Effector memory CD8-positive, alpha-beta T cell (primary cell): ENCODE results near the gene GBA2.
A peak's percentile ranks its signal among the peaks of the same experiment; 100 is the strongest.

Experiments
- ATAC-seq: fragments of 150-1000 bp; cut with Tn5 transposase; replicated peaks from 2 replicates; pipeline ENCODE4 v1.10.0; 2021; ENCODE audit warnings: mild to moderate bottlenecking, moderate library complexity
- DNase-seq, 3 experiments: peaks; one replicate each; pipeline ENCODE4 v3.0.0; 2021
- H3K27ac Mint-ChIP-seq, 2 donors: one replicate each; pipeline ENCODE4 v1.8.0; 2022; ENCODE audit warnings: mild to moderate bottlenecking in 2 of 2, mixed read lengths in 2 of 2, moderate library complexity in 2 of 2
- H3K27me3 Mint-ChIP-seq, 2 donors: one replicate each; pipeline ENCODE4 v1.8.0; 2022; ENCODE audit warnings: mixed read lengths in 2 of 2
- H3K36me3 Mint-ChIP-seq: one replicate; pipeline ENCODE4 v1.8.0; 2022; ENCODE audit warnings: mild to moderate bottlenecking, moderate library complexity, mixed read lengths; ENCODE audit not compliant: insufficient read depth
- H3K4me1 Mint-ChIP-seq, 2 donors: one replicate each; pipeline ENCODE4 v1.8.0; 2022; ENCODE audit warnings: low read depth in 2 of 2, mixed read lengths in 2 of 2
- H3K4me3 Mint-ChIP-seq, 2 donors: one replicate each; pipeline ENCODE4 v1.8.0; 2022; ENCODE audit warnings: mild to moderate bottlenecking in 2 of 2, mixed read lengths in 2 of 2, moderate library complexity in 2 of 2
- H3K9me3 Mint-ChIP-seq, 2 donors: one replicate each; pipeline ENCODE4 v1.8.0; 2022; ENCODE audit warnings: mixed read lengths in 2 of 2

Gene GBA2

DNA sequence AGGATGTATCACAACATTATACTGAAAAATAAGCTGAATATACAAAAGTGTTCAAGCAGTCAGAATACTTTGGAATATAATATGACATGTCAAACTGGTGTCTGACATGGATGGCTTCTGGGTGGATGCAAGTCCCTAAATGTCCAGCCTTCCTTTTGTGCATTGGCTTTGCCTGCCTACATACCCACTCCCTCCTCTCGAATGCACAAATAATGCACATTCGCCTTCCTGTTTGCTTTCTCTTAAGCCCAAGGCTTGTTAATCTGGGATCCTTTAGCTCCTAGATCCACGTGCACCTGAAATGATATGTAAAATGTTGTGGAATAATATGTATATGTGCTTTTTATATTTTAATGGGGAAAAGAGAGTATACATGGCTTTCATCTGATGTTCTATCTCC lies 29.5 kb upstream of the GBA2 start:
- Mint-ChIP-seq H3K27ac (no peak overlapping the region), H3K36me3 (no peaks in the 10 kb centered on the region), H3K4me3 (no peak overlapping the region), H3K27me3 (no peaks in the 10 kb centered on the region), H3K4me1 (peaks cover 0 to 3% of the 10 kb centered on the region in 2 donors), H3K9me3 (no peaks in the 10 kb centered on the region)
- ATAC-seq (no peak), DNase-seq (no peak)

DNA sequence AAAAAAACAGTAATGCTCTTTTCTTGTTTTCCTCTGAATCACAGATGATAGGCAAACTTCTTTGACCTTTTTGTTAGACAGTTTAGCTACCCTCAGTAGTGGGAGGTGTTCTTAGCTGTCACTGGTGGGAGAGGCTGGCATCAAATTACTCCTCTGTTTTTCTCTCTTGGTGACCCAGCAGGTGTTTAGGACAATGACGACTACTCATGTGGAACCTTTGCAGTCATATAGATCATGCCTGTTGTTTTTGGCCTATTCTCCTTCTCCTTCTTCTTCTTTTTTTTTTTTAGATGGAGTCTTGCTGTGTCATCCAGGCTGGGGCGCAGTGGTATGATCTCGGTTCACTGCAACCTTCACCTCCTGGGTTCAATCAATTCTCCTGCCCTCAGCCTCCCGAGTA lies 27.0 kb upstream of the GBA2 start:
- ATAC-seq (no peak), DNase-seq (no peak)
- Mint-ChIP-seq H3K4me3 (no peak overlapping the region), H3K27ac (no peak overlapping the region), H3K4me1 (peaks cover 0 to 1% of the 10 kb centered on the region in 2 donors), H3K9me3 (no peaks in the 10 kb centered on the region), H3K27me3 (no peaks in the 10 kb centered on the region), H3K36me3 (no peaks in the 10 kb centered on the region)

DNA sequence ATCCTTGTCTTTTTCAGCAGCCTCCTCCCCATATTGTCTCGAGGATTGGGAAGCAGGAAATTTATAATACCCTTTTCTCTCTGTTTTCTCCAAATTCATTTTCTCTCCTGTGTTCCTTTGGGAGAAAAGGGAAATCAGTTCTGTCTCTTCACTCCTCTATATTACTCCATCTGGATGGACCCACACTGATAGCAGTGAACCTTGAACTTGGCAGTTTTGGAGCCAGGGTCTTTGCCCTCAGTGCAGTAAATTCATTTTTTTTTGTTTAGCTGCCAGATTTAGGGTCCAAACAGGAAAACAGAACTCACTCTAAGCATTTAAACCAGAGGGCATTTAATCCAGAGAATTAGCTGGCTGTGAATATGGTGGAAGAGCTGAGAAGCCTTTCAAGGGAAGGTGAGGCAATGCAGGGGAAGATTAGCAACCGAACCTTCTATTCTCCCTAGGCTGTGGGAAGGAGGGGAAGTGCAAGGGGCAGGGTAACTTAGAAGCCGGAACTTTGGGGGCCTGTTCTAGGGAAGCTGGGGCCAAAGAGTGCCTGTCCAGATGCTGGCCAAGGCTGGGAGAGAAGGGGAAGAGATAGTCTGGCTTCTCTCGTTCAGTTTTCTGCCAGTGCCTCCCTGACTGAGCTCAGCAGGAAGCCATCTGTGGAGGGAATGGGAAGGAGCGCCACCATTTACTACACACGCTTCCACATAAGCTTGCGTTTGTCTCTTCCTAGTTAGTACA lies 26.0 kb upstream of the GBA2 start:
- ATAC-seq: no peak

DNA sequence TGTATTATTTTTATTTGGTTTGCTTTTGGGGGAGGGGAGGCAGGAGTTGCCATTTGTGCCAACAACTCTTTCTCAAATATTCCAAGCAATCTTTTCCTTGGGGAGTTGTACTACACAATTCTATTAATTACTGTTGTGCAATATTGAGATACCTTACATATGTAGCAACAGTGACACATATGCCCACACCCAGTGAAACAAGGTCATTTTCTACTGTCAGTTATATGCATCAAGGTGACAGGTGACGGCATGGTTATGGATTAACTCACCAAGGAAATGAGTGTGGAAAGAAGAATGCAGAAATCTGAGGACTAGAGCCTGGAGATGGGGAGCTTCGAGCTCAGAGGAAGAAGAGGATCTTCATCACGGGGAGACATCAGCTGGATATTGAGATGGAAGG lies 22.9 kb upstream of the GBA2 start:
- H3K36me3 Mint-ChIP-seq: no peaks in the 10 kb centered on the region
- H3K27me3 Mint-ChIP-seq: no peaks in the 10 kb centered on the region
- no peak overlapping the region for H3K27ac Mint-ChIP-seq

More for the DNA sequence above, 26.0 kb upstream of the GBA2 start:
- H3K9me3 Mint-ChIP-seq: no peaks in the 10 kb centered on the region
- no peak overlapping the region for H3K4me3 Mint-ChIP-seq
- DNase-seq: no peak
- H3K4me1 Mint-ChIP-seq: no peaks in the 10 kb centered on the region
- no peaks in the 10 kb centered on the region for H3K36me3 Mint-ChIP-seq
- no peaks in the 10 kb centered on the region for H3K27me3 Mint-ChIP-seq
- H3K27ac Mint-ChIP-seq: no peak overlapping the region

DNA sequence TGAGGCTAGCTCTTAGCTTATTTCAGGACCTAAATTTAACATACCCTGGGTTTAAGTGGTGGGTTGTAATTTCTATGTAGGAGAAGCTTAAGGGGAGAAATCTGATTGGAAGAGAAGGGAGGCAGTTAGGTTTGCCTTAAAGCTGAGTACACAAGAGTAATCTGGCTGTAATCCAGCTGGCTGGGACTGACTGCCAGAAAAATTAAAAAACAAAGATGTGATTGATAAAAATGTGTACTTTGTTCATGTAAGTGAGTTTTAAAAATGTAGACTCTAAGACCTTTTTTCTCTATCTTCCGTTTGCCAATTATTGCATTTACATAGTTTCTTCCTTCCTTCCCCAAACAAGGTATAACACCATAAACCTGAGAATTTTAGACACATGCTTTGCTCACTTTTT lies 22.5 kb upstream of the GBA2 start:
- ATAC-seq: no peak
- H3K27ac Mint-ChIP-seq: no peak overlapping the region

More for the DNA sequence above, 22.9 kb upstream of the GBA2 start:
- no peaks in the 10 kb centered on the region for H3K9me3 Mint-ChIP-seq
- no peak for ATAC-seq
- H3K4me1 Mint-ChIP-seq: no peaks in the 10 kb centered on the region
- no peak overlapping the region for H3K4me3 Mint-ChIP-seq
- no peak for DNase-seq

DNA sequence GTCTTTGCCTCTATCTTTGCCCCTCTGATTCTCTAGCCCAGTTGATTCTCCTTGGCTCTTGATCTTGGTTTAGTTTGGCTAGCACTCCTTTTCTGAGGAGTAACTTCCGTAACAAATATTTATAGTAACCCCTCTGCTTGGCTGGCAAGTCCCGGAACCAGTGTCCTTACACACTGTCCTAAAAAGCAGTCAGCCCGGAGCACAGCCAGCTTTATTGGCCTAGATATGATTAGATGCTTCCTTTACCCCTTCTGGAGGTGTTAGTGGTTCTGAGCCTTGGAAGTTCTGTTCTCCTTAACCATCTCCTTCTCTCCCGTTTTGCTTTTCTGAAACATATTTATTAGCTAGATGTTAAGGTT lies 22.0 kb upstream of the GBA2 start:
- Mint-ChIP-seq H3K27me3 (no peaks in the 10 kb centered on the region), H3K27ac (no peak overlapping the region), H3K4me3 (no peak overlapping the region), H3K36me3 (no peaks in the 10 kb centered on the region), H3K4me1 (no peaks in the 10 kb centered on the region), H3K9me3 (no peaks in the 10 kb centered on the region)
- ATAC-seq: no peak
- no peak for DNase-seq

More for the DNA sequence above, 22.5 kb upstream of the GBA2 start:
- Mint-ChIP-seq H3K4me3 (no peak overlapping the region), H3K9me3 (no peaks in the 10 kb centered on the region), H3K36me3 (no peaks in the 10 kb centered on the region), H3K4me1 (no peaks in the 10 kb centered on the region), H3K27me3 (no peaks in the 10 kb centered on the region)
- no peak for DNase-seq

DNA sequence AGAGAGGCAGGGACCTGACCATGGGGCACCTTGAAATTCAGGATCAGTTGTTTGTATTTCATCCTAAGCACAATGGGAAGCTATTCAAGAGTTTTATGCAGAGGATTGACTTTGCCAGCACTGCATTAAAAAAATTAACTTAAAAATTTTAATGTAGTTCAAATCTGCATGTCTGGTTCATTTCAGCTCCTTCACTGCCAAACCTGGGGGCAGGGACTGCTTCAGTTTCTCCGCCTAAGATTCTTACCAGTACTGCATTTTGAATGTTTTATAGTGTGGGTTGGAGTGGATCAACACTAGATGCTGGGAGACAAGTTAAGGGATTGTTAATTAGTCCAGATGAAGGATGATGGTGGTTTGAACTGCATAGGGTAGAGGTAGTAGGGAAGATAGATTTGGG lies 20.7 kb upstream of the GBA2 start:
- Mint-ChIP-seq H3K4me1 (no peaks in the 10 kb centered on the region), H3K36me3 (no peaks in the 10 kb centered on the region), H3K9me3 (no peaks in the 10 kb centered on the region)

DNA sequence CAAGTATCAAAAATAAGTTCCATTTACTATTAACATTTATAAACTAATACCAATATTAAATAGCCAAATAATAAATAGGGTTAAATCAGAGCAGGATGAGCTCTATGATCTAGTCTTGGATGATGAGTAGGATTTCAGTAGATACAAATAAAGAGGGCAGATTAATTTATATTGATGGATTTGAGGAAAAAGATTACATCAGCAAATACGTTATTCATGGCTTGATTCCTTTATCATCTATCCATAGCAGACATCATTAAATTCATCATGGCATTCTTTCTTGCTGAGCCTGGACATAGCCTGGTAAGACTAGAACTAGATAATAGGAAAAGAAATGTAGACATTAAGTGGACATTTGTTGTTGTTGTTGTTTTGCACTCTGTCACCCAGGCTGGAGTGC lies 18.4 kb upstream of the GBA2 start:
- H3K27ac Mint-ChIP-seq: no peak overlapping the region
- peaks cover 0 to 3% of the 10 kb centered on the region in 2 donors for H3K4me1 Mint-ChIP-seq
- H3K4me3 Mint-ChIP-seq: no peak overlapping the region
- H3K36me3 Mint-ChIP-seq: peaks cover 3% of the 10 kb centered on the region
- H3K27me3 Mint-ChIP-seq: no peaks in the 10 kb centered on the region
- H3K9me3 Mint-ChIP-seq: no peaks in the 10 kb centered on the region
- DNase-seq (no peak), ATAC-seq (no peak)

More for the DNA sequence above, 20.7 kb upstream of the GBA2 start:
- Mint-ChIP-seq H3K27ac (no peak overlapping the region), H3K4me3 (no peak overlapping the region), H3K27me3 (no peaks in the 10 kb centered on the region)
- no peak for DNase-seq
- ATAC-seq: no peak

DNA sequence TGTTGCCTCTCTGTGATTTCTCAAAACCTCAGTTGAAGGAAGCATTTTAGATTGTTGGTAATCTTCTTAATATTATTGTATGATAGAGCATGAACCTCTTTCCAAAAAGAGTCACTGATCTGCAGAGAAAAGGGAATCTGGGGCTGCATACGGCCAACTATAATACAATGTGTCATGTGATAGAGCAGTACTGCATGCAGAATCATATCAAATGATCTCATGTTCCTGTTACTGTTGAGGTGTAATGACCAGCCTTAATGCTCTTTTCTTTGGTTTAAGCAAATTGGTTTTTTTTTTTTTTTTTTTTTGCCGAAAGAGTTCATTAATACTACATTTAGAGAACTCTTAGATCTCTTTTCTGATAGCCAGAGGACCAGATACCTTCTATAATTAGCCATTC lies 18.0 kb upstream of the GBA2 start:
- Mint-ChIP-seq H3K27ac (no peak overlapping the region), H3K4me3 (no peak overlapping the region), H3K4me1 (peaks cover 0 to 3% of the 10 kb centered on the region in 2 donors), H3K27me3 (no peaks in the 10 kb centered on the region), H3K9me3 (no peaks in the 10 kb centered on the region), H3K36me3 (peaks cover 3% of the 10 kb centered on the region)
- DNase-seq (no peak), ATAC-seq (no peak)

DNA sequence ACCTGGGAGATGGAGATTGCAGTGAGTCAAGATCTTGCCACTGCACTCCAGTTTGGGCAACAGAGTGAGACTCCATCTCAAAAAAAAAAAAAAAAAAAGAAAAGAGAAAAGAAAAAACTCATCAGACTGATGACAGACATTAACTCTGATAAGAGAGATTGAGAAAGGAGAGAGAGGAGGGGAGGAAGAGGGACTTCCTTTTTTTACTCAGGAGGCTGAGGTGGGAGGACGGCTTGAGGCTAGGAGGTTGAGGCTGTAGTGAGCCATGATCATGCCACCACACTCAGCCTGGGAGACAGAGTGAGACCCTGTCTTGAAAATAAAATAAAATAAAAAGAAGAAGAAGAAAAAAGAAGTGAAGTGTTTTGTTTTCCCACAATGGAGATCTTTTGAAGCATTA lies 14.8 kb upstream of the GBA2 start:
- Mint-ChIP-seq H3K36me3 (peaks cover 3% of the 10 kb centered on the region), H3K27me3 (no peaks in the 10 kb centered on the region)

DNA sequence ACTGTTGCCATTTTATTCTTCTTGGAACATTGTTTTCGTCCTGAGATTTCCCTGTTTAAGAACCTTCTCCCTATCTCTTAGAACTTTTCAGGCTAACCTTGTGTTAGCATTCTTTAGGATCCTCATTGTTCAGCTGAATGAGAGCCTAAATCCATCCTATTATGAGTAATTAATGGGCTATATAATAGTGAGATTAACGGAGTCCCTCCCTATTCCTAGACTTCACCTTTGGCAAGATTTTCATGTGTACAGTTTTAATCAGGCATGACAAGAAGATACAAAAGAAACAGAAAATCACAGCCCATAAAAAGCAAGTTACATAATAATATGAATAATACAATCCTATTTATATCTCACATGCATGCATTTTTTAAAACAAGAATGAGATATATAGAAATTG lies 14.2 kb upstream of the GBA2 start:
- Mint-ChIP-seq H3K27me3 (no peaks in the 10 kb centered on the region), H3K4me1 (peaks cover 9 to 22% of the 10 kb centered on the region in 2 donors), H3K4me3 (no peak overlapping the region), H3K36me3 (peaks cover 3% of the 10 kb centered on the region), H3K9me3 (no peaks in the 10 kb centered on the region), H3K27ac (no peak overlapping the region)
- no peak for ATAC-seq
- no peak for DNase-seq

More for the DNA sequence above, 14.8 kb upstream of the GBA2 start:
- DNase-seq (no peak), ATAC-seq (no peak)
- Mint-ChIP-seq H3K27ac (no peak overlapping the region), H3K9me3 (no peaks in the 10 kb centered on the region), H3K4me1 (peaks cover 6 to 18% of the 10 kb centered on the region in 2 donors), H3K4me3 (no peak overlapping the region)

DNA sequence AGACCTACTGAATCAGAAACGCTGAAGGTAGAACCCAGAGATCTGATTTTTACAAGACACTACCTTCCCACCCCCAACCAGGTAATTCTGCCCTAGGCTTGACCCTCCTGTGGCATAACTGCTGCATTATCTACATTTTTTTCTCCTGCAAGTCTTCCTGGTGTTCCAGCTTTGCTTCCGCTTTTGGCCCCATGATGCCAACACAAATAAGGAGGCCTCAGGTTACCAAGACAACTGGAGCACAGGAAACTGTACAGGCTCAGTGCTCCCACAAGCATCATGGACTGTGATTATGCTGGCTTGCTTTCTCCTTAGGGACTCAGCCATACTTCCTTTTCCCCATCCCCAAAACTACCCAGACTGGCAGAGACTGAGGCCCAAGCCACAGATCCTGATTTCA lies 11.6 kb upstream of the GBA2 start:
- Mint-ChIP-seq H3K9me3 (no peaks in the 10 kb centered on the region), H3K4me3 (no peak overlapping the region), H3K27me3 (no peaks in the 10 kb centered on the region), H3K27ac (peak overlapping the region in 1 of 2 donors; percentile 62), H3K4me1 (peaks cover 22 to 40% of the 10 kb centered on the region in 2 donors), H3K36me3 (peaks cover 9% of the 10 kb centered on the region)
- DNase-seq (no peak), ATAC-seq (no peak)

DNA sequence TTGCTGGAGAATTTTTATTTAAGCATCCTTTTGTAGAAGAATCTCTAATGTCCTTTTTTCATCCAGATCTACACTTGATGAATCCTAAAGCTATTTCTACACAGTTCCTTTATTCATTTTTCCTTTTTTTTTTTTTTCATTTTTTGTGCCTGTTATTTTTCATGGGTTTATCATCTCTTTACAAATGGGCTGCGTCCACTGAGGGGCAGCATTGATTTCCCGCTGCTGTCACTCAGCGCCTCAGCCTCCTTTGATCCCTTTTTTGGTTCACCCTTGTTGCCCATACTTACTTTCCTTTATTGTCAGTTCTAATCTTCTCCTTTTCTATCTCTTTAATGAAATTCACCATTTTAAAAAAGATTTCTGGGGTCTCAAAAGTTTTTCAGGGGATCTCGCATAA lies 10.8 kb upstream of the GBA2 start:
- Mint-ChIP-seq H3K27me3 (no peaks in the 10 kb centered on the region), H3K27ac (no peak overlapping the region), H3K9me3 (no peaks in the 10 kb centered on the region), H3K36me3 (peaks cover 9% of the 10 kb centered on the region), H3K4me1 (peaks cover 22 to 40% of the 10 kb centered on the region in 2 donors), H3K4me3 (peak overlapping the region in 1 of 2 donors; percentile 11)
- ATAC-seq (no peak), DNase-seq (no peak)

DNA sequence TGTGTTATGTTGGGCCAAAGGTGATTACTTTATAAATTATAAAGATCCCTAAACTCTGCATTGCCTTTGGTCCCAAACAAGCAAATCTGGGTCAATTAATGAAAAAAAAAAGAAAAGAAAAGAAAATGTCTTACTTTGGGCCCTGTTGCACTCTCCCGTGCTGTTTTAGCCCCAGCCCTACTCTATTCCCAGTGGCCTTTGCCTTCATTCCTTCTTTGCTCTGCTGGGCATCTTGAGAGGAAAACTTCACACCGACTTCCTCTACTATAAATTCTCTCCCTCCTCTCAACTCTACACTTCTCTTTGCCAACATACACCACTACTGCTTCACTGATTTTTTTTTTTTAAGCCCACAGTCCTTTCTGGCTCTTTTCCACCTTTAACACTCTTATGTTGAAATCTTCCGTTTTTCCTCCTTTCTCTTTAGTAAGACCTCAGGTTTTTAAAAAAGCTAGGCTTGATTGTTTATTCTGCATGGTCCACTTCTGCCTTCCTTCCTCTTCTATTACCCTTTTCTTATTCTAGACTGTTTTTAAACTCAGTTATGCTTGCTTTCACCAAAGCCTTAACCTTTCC lies 9.5 kb upstream of the GBA2 start:
- Mint-ChIP-seq H3K4me1 (peaks cover 24 to 40% of the 10 kb centered on the region in 2 donors), H3K27me3 (no peaks in the 10 kb centered on the region), H3K4me3 (no peak overlapping the region), H3K9me3 (no peaks in the 10 kb centered on the region), H3K36me3 (peaks cover 7% of the 10 kb centered on the region), H3K27ac (peak overlapping the region in 1 of 2 donors; percentile 96)
- no peak for ATAC-seq
- no peak for DNase-seq
